ENCODE data around the gene MAP2K6.

The MAP2K6 gene

DNA sequence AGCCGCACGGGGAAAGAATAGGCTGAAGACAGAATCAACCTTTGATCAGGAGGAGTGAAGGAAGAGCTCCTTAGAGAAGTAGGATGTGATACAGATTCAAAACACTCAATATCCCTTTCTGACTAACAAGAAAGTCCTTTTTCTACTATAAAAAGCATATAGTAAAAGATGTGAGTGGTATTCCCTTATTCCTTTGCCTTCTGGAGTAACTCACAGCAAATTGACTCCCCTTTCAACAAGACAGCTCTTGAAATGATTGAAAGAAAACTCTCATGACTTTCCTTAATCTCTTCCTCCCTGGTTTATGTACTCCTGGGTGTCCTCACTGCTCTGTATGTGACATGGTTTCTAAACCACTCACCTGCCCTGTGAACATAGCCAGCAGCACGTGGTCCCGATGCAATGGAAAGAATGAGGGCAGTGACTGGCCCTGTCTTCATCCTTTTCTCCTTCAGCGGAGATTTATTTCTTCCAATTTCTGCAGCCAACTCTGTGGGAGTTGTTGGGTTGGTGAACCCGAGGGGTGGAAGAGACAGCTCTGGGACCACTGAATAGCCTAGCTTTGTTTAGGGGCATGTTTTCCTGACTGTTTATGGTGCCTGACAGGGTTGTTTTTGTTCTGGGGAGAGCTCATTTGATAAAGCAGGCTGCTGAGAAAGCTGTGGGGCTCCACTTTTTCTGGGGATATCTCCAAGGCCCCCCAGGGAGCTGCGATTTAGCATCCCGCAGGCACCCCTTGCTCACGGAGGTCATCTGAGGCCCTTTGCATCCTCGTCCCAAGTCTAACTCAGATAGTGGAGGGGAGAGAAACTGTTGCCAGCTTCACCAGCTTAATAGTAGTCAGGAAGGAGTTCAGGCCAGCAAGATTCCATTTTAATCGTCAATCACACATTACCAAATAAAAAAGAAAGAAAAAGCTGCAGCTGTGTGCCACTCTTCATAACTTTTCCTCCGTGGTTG lies 46.7 kb downstream of the MAP2K6 start:
- TF ChIP-seq, protein P1, sequence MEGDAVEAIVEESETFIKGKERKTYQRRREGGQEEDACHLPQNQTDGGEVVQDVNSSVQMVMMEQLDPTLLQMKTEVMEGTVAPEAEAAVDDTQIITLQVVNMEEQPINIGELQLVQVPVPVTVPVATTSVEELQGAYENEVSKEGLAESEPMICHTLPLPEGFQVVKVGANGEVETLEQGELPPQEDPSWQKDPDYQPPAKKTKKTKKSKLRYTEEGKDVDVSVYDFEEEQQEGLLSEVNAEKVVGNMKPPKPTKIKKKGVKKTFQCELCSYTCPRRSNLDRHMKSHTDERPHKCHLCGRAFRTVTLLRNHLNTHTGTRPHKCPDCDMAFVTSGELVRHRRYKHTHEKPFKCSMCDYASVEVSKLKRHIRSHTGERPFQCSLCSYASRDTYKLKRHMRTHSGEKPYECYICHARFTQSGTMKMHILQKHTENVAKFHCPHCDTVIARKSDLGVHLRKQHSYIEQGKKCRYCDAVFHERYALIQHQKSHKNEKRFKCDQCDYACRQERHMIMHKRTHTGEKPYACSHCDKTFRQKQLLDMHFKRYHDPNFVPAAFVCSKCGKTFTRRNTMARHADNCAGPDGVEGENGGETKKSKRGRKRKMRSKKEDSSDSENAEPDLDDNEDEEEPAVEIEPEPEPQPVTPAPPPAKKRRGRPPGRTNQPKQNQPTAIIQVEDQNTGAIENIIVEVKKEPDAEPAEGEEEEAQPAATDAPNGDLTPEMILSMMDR (IDR thresholded peaks at IDR 0.05; ENCODE audit: insufficient read depth, low read length, poor library complexity, severe bottlenecking), result no peak

GRCh38 chr17:69461951-69462369 lies 47.5 kb downstream of the MAP2K6 start:
- TF ChIP-seq, protein P1 (IDR thresholded peaks at IDR 0.05; ENCODE audit: insufficient read depth, low read length, poor library complexity, severe bottlenecking), result no peak
- no peaks in the 10 kb centered on the region for H3K36me3 ChIP-seq (ENCODE audit: control insufficient read depth, insufficient read depth, low read length)
- no peak for DNase-seq (ENCODE audit: extremely low read depth, insufficient read length)
- H3K4me3 ChIP-seq (replicated peaks; ENCODE audit: low read depth, low read length), result no peak overlapping the region
- H3K27me3 ChIP-seq (replicated peaks; ENCODE audit: control insufficient read depth, insufficient read depth, low read length), result no peaks in the 10 kb centered on the region

More for the DNA sequence above, 46.7 kb downstream of the MAP2K6 start:
- DNase-seq (ENCODE audit: extremely low read depth, insufficient read length), result no peak
- Histone ChIP-seq H3K27me3 (replicated peaks; ENCODE audit: control insufficient read depth, insufficient read depth, low read length) (no peaks in the 10 kb centered on the region), H3K4me3 (replicated peaks; ENCODE audit: low read depth, low read length) (no peak overlapping the region), H3K36me3 (ENCODE audit: control insufficient read depth, insufficient read depth, low read length) (no peaks in the 10 kb centered on the region)

GRCh38 chr17:69462882-69463281 lies 48.4 kb downstream of the MAP2K6 start:
- H3K36me3 ChIP-seq (ENCODE audit: control insufficient read depth, insufficient read depth, low read length), result no peaks in the 10 kb centered on the region
- no peaks in the 10 kb centered on the region for H3K27me3 ChIP-seq (replicated peaks; ENCODE audit: control insufficient read depth, insufficient read depth, low read length)
- TF ChIP-seq, protein P1 (IDR thresholded peaks at IDR 0.05; ENCODE audit: insufficient read depth, low read length, poor library complexity, severe bottlenecking), result no peak
- no peak for DNase-seq (ENCODE audit: extremely low read depth, insufficient read length)
- no peak overlapping the region for H3K4me3 ChIP-seq (replicated peaks; ENCODE audit: low read depth, low read length)

- TF ChIP-seq, protein P1 (IDR thresholded peaks at IDR 0.05; ENCODE audit: insufficient read depth, low read length, poor library complexity, severe bottlenecking), result no peak
- DNase-seq (ENCODE audit: extremely low read depth, insufficient read length), result no peak
- Histone ChIP-seq H3K36me3 (ENCODE audit: control insufficient read depth, insufficient read depth, low read length) (no peaks in the 10 kb centered on the region), H3K27me3 (replicated peaks; ENCODE audit: control insufficient read depth, insufficient read depth, low read length) (no peaks in the 10 kb centered on the region), H3K4me3 (replicated peaks; ENCODE audit: low read depth, low read length) (no peak overlapping the region)
Measured at GRCh38 chr17:69466451-69466850, 52.0 kb downstream of the MAP2K6 start.

GRCh38 chr17:69466905-69467667 lies 52.6 kb downstream of the MAP2K6 start:
- no peaks in the 10 kb centered on the region for H3K27me3 ChIP-seq (replicated peaks; ENCODE audit: control insufficient read depth, insufficient read depth, low read length)
- TF ChIP-seq, protein P1 (IDR thresholded peaks at IDR 0.05; ENCODE audit: insufficient read depth, low read length, poor library complexity, severe bottlenecking), result no peak
- DNase-seq (ENCODE audit: extremely low read depth, insufficient read length), result no peak
- H3K4me3 ChIP-seq (replicated peaks; ENCODE audit: low read depth, low read length), result no peak overlapping the region
- no peaks in the 10 kb centered on the region for H3K36me3 ChIP-seq (ENCODE audit: control insufficient read depth, insufficient read depth, low read length)

All from GM06990 (cell line).